Natural killer cell (primary cell): ENCODE measurements around the gene GAPT. TPM values are rescaled to one million over a fixed set of nuclear protein-coding genes. Genes with fewer than 3 reads are reported as not detected.

Experiments
- ATAC-seq, 3 donors: fragments of 150-1000 bp in 2 of 3; fragments of 200-7000 bp in 1 of 3; cut with Tn5 transposase; 1 replicate in 1 of 3; 2 replicates in 2 of 3; pipeline ENCODE4 v1.10.0; 2021; ENCODE audit warnings: mild to moderate bottlenecking in 2 of 3, moderate library complexity in 2 of 3
- DNase-seq, 2 donors: peaks; one replicate each; pipeline versions ENCODE4 v3.0.0 to v3.0.0-alpha.2; 2013 to 2021; ENCODE audit warnings: mixed read lengths in 1 of 2
- H3K27ac ChIP-seq: one replicate; pipeline ENCODE4 v1.5.1; 2013; ENCODE audit warnings: mild to moderate bottlenecking, low read length
- H3K27me3 ChIP-seq: one replicate; pipeline ENCODE4 v1.6.1; 2013; ENCODE audit warnings: low read length; ENCODE audit not compliant: control insufficient read depth, insufficient read depth
- H3K36me3 ChIP-seq: one replicate; pipeline ENCODE4 v1.6.1; 2013; ENCODE audit warnings: low read length; ENCODE audit not compliant: control insufficient read depth, insufficient read depth
- H3K4me1 ChIP-seq: one replicate; pipeline ENCODE4 v1.6.1; 2013; ENCODE audit warnings: low read length; ENCODE audit not compliant: control insufficient read depth, insufficient read depth
- H3K4me3 ChIP-seq: one replicate; pipeline ENCODE4 v1.5.1; 2013; ENCODE audit warnings: low read length
- H3K9me3 ChIP-seq: one replicate; pipeline ENCODE4 v1.6.1; 2013; ENCODE audit warnings: low read length; ENCODE audit not compliant: control insufficient read depth, insufficient read depth
- H3K27ac Mint-ChIP-seq, 2 donors: one replicate each; pipeline ENCODE4 v1.8.0; 2022; ENCODE audit warnings: mild to moderate bottlenecking in 2 of 2, mixed read lengths in 2 of 2, moderate library complexity in 1 of 2
- H3K27me3 Mint-ChIP-seq, 2 donors: one replicate each; pipeline ENCODE4 v1.8.0; 2022; ENCODE audit warnings: low read depth in 2 of 2, mixed read lengths in 2 of 2
- H3K36me3 Mint-ChIP-seq: one replicate; pipeline ENCODE4 v1.8.0; 2022; ENCODE audit warnings: mixed read lengths
- H3K4me1 Mint-ChIP-seq, 2 donors: one replicate each; pipeline ENCODE4 v1.8.0; 2022; ENCODE audit warnings: mixed read lengths in 2 of 2
- H3K4me3 Mint-ChIP-seq: one replicate; pipeline ENCODE4 v1.8.0; 2022; ENCODE audit warnings: mild to moderate bottlenecking, moderate library complexity, mixed read lengths
- H3K9me3 Mint-ChIP-seq, 2 donors: one replicate each; pipeline ENCODE4 v1.8.0; 2022; ENCODE audit warnings: mixed read lengths in 2 of 2
- CTCF ChIP-seq: fragments of 200-600 bp; IDR thresholded peaks from one replicate; pipeline ENCODE4 v1.8.0; 2022; ENCODE audit warnings: antibody characterized with exemption
- intact Hi-C: fragments of 100-400 bp; cut with micrococcal nuclease; formaldehyde crosslinking; loops from one replicate; pipeline ENCODE4 v1.14.2; 2022
- total RNA-seq, 4 donors: library from RNA; stranded (reverse); fragments of 120-200 nt in 1 of 4; gene quantifications; one replicate each; pipeline versions ENCODE4 v1.2.3 to v1.2.4, GENCODE V29; 2013 to 2022

Gene GAPT
- total RNA-seq, 3 donors from 2014 or later (not counting 1 experiment from before 2014, with no cell fraction given) = 1.7 to 6.1 (median 1.8) TPM

GRCh38 chr5:58545912-58546311 is 54.7 kb downstream of the GAPT start:
- Mint-ChIP-seq H3K4me3 (no peak overlapping the region), H3K9me3 (peaks cover 2 to 3% of the 10 kb centered on the region in 2 donors), H3K36me3 (no peaks in the 10 kb centered on the region), H3K27ac (no peak overlapping the region), H3K27me3 (no peaks in the 10 kb centered on the region), H3K4me1 (peaks cover 0 to 6% of the 10 kb centered on the region in 2 donors)
- Histone ChIP-seq H3K4me1 (peaks cover 3% of the 10 kb centered on the region), H3K27me3 (no peaks in the 10 kb centered on the region), H3K9me3 (no peaks in the 10 kb centered on the region), H3K4me3 (no peak overlapping the region), H3K27ac (no peak overlapping the region), H3K36me3 (no peaks in the 10 kb centered on the region)
- intact Hi-C loops = no loop called here
- TF ChIP-seq CTCF = no peak
- no peak for ATAC-seq
- DNase-seq = peak in 1 of 2 donors; percentile 2

Other genes starting within 250 kb of the GAPT start
- gene PLK2, start 31.3 kb upstream of the GAPT start, total RNA-seq = 10 to 100 TPM; 18.3 to 30.0 (median 22.0) TPM
- under 1 TPM in 1 of 3 donors, not detected in 2; 0.05 TPM for gene RAB3C, start 91.6 kb downstream of the GAPT start, total RNA-seq